Activated T-cell treated with anti-CD3 and anti-CD28 coated beads, Interleukin-2, amount 50 U/mL, for 4 hours (primary cell): ENCODE results near the gene NFASC. TPM values are rescaled to one million over a fixed set of nuclear protein-coding genes. Genes with fewer than 3 reads are reported as not detected.

Experiments
- ATAC-seq, 2 donors: fragments of 200-7000 bp; cut with Tn5 transposase; one replicate each; pipeline ENCODE4 v1.10.0; 2021
- DNase-seq: peaks from one replicate; pipeline ENCODE4 v3.0.0-alpha.2; 2020
- H3K27me3 Mint-ChIP-seq: one replicate; pipeline ENCODE4 v1.8.0; 2021; ENCODE audit warnings: low read depth, mixed read lengths
- H3K36me3 Mint-ChIP-seq: one replicate; pipeline ENCODE4 v1.8.0; 2022; ENCODE audit warnings: mixed read lengths; ENCODE audit not compliant: insufficient read depth
- H3K4me1 Mint-ChIP-seq: one replicate; pipeline ENCODE4 v1.8.0; 2021; ENCODE audit warnings: low read depth, mixed read lengths
- H3K4me3 Mint-ChIP-seq: one replicate; pipeline ENCODE4 v1.8.0; 2021; ENCODE audit warnings: mild to moderate bottlenecking, moderate library complexity, mixed read lengths
- H3K9me3 Mint-ChIP-seq: one replicate; pipeline ENCODE4 v1.8.0; 2021; ENCODE audit warnings: mixed read lengths
- total RNA-seq, 3 donors: library from RNA; stranded (reverse); gene quantifications; one replicate each; pipeline ENCODE4 v1.2.1, GENCODE V29; 2021

NFASC gene
- under 1 TPM; 0.13 to 0.41 (median 0.13) TPM for total RNA-seq

DNA sequence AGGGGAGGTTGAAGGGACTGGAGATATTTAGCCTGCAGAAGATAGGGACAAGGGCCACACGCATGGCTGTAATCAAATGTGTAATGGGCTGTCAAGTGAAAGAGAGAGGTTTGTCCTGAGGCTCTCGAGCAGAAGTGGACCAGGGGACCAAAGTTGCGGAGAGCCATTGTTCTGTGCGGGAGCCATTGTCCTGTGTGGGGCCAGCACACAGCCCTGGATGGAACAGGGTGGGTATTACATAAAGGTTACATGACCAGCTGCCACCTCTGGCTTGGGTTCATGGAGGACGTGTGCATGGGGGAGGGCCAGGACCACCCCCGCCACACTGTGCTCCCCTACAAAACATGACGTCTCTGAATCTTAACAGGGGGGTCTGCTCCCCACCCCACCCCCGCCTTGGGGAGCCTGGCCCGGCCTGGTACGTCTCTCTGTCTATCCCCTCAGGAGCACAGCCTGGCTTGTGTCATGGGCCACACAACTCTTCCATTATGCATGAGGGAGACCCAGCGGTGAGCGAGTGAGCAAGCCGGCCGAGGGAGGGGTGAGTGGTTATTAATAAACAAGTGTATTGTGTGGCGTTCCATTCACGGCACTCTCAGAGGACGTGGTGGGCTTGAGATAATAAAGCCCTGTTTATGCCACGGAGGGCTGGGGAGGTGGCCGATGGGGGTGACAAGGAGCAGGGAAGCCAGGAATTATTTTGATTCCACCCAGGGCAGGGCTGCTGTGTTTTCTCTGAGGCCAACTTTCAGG is at the start of gene NFASC:
Gene NFASC (plus strand): TSS at position 703 of the 753 bp plus-strand sequence. CDS start 73,454 bp downstream, outside the sequence.
- Mint-ChIP-seq H3K27me3 (peaks cover 22% of the 10 kb centered on the region), H3K9me3 (no peaks in the 10 kb centered on the region), H3K36me3 (no peaks in the 10 kb centered on the region), H3K4me3 (no peak within 1 kb of the TSS), H3K4me1 (no peaks in the 10 kb centered on the region)
- no peak for ATAC-seq
- DNase-seq, result no peak

DNA sequence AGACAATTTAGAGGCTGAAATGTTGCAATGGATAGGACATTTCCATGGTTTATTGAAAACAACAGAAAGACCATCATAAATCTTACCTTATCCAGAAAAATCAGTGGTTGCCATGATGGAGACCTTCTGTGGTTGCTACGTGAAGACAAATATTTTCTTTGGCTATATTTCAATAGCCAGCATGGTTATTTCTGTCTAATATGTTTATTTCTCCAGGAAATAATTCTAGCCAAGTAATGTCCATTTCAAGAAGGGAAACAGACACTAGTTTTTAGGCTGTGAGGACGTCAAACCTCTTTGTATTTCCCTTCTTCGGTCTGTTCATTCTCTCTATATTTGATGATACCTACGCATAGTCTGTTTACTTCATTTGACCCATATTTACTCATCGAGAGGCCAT is 49.2 kb upstream of the NFASC start:
- Mint-ChIP-seq H3K36me3 (no peaks in the 10 kb centered on the region), H3K4me1 (no peaks in the 10 kb centered on the region), H3K4me3 (no peak overlapping the region), H3K9me3 (no peaks in the 10 kb centered on the region), H3K27me3 (peaks cover 18% of the 10 kb centered on the region)
- DNase-seq (no peak), ATAC-seq (no peak)

DNA sequence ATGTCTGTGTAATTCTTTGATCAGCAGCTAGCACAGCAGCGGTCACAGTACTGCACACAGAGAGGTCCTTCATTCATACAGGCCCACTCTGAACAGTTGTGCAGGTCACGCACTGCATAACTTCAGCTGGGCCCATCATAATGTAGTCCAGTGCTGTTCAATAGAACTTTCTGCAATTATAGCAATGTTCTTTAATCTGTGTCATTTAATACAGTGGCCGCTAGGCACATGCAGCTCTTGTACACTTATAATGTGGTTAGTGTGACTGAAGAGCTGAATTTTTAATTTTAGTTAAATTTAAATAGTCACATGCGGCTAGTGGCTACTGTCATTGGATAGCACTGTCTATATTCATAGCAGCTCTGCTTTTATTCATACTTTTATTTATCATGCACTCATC is 48.7 kb upstream of the NFASC start:
- no peak for DNase-seq
- no peaks in the 10 kb centered on the region for H3K4me1 Mint-ChIP-seq

DNA sequence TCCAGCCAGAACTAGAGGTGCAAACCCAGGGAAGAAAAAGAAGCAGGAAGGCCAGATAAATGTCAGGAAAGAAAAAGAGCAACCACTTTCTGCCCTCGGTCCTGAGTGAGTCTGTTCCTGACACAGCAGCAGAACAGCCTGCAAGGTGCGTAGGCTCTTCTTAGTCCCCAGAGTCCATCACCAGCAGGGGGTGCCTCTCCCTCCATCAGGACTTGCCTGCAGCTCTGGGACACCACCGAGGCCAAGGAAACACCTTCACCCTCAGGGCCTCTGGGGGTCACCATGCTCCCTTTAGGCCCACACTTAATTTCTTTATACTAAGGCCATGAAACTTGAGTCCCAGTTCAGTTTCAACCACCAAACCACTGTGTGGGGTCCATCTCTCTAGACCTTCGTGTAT is 43.7 kb upstream of the NFASC start:
- peaks cover 44% of the 10 kb centered on the region for H3K27me3 Mint-ChIP-seq
- H3K4me3 Mint-ChIP-seq, result no peak overlapping the region
- H3K36me3 Mint-ChIP-seq, result no peaks in the 10 kb centered on the region
- DNase-seq, result no peak
- H3K9me3 Mint-ChIP-seq, result no peaks in the 10 kb centered on the region
- ATAC-seq, result no peak
- peaks cover 6% of the 10 kb centered on the region for H3K4me1 Mint-ChIP-seq

More for the DNA sequence above, 48.7 kb upstream of the NFASC start:
- no peak for ATAC-seq
- Mint-ChIP-seq H3K4me3 (no peak overlapping the region), H3K9me3 (no peaks in the 10 kb centered on the region), H3K27me3 (peaks cover 16% of the 10 kb centered on the region), H3K36me3 (no peaks in the 10 kb centered on the region)

DNA sequence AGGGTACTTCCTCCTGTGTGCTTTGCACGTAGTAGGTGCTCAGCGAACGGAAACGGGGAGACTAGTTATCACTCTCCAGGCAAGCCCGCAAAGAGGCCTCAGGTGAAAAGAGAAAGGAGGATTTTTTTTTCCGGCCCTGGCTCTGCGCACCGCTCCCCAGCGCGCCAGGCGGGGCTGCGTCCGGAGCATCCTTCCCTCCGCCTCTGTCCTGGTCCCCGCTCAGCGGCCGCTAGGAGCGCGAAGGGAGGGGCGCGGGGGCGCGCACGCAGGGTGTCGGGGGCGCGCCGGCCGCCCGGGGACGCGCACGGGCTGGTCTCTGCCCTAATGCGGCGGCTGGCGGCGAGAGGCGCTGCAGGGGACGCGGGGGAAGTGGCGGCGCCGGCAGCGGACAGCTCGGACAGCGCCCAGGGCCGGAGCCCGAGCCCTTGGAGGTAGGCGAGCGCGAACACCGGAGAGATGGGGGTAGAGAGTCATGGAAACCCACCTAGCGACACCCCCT is 42.3 kb upstream of the NFASC start:
- Mint-ChIP-seq H3K27me3 (peaks cover 48% of the 10 kb centered on the region), H3K4me3 (peak overlapping the region; percentile 37), H3K36me3 (no peaks in the 10 kb centered on the region), H3K9me3 (no peaks in the 10 kb centered on the region), H3K4me1 (peaks cover 6% of the 10 kb centered on the region)
- ATAC-seq (peak; percentile 85 to 89), DNase-seq (no peak)

DNA sequence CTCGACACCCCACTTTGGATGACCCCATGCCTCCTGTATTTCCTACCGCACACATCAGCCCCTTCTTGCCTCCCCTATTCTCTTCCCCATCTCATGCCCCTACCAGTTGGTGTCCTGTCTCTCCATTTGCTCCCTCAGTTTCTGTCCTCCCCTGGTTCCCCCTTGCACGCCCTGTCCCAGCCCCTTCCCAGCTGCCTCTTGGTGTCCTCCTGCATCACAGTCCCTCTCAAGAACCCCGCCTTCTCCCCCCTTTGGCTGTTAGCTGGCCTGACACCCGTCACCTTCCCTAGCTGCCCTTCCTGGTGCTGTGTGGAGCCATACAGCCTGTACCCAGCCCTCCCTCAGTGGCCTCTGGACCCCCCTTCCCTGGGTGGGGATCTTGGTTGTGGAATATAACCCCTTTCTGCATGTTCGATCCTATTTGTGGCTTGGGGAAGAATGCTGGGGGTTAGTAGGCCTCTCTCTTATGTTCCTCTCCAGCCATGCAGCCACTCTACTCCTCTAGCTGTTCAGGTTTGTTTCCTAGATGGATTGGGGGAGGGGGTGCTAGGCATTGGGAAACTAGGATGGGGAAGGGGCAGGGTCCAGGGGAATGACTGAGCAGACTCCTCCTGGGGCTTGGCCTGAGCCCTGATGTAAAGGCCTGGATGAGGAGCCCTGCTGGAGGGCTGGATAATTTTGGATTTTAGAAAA is 41.4 kb upstream of the NFASC start:
- Mint-ChIP-seq H3K4me3 (no peak overlapping the region), H3K27me3 (peaks cover 49% of the 10 kb centered on the region), H3K4me1 (peaks cover 6% of the 10 kb centered on the region), H3K9me3 (no peaks in the 10 kb centered on the region), H3K36me3 (no peaks in the 10 kb centered on the region)
- DNase-seq (no peak), ATAC-seq (no peak)

DNA sequence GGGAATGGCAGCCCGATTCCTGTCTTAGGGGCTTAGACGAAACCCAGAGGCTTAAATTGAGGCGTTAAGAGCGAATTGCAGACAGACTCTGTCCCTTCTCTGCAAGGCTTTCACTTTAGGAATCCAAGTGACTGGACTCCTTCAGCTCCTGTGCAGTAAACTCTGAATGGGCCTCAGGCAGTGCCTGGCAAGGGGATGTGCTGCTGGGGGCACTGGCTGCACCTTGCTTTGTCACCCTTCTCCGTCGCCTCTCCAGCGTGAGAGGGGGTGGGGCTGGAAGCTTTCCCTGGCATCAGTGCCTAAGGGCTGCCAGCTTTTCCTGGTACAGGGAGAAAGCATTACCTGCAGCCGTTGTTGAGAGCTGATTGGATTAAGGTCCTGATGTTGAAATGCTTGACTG is 39.9 kb upstream of the NFASC start:
- no peak overlapping the region for H3K4me3 Mint-ChIP-seq
- H3K4me1 Mint-ChIP-seq, result peaks cover 6% of the 10 kb centered on the region
- no peak for DNase-seq
- no peaks in the 10 kb centered on the region for H3K9me3 Mint-ChIP-seq
- no peak for ATAC-seq
- H3K36me3 Mint-ChIP-seq, result no peaks in the 10 kb centered on the region
- H3K27me3 Mint-ChIP-seq, result peaks cover 57% of the 10 kb centered on the region

DNA sequence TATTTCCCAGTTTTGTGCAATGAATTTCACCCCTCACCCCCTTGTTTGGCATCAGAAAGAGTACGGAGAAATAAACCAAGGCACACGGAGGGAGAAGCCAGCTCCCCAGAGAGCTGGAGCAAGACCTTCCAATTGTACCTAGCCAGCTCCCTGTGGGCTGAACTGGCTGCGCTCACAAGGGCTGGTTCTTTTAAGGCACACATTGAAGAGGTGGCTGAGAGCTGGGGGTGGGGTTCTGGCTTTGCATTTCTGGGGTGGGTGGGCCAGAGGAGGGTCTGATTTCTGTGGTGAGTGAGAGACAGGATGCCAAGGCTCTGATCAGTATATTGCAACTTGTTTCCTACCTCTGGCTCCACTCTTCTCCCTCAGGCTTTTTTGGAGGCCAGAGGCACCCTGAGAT is 39.5 kb upstream of the NFASC start:
- no peak for DNase-seq
- Mint-ChIP-seq H3K36me3 (no peaks in the 10 kb centered on the region), H3K9me3 (no peaks in the 10 kb centered on the region), H3K4me1 (peaks cover 6% of the 10 kb centered on the region), H3K4me3 (no peak overlapping the region), H3K27me3 (peaks cover 61% of the 10 kb centered on the region)
- ATAC-seq, result no peak

DNA sequence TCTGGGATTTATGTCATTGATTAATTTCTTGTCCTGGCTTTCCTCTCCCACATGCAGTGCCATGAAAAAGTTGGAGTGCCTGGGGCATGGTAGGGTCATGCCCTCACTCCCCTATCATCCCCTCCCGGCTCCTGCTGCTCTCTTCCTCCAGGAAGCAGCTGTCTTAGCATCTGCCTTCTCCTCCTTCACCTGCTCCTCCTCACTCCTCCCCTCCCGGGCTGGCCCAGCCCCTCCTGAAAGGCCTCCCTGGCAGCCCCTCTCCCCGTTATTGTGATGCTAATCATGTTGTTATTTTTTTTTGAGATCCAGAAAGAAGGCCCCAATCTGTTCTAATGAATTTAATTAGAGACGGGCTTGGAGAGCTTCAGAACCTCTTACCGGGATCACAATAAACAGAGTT is 36.3 kb upstream of the NFASC start:
- H3K27me3 Mint-ChIP-seq, result peaks cover 52% of the 10 kb centered on the region

DNA sequence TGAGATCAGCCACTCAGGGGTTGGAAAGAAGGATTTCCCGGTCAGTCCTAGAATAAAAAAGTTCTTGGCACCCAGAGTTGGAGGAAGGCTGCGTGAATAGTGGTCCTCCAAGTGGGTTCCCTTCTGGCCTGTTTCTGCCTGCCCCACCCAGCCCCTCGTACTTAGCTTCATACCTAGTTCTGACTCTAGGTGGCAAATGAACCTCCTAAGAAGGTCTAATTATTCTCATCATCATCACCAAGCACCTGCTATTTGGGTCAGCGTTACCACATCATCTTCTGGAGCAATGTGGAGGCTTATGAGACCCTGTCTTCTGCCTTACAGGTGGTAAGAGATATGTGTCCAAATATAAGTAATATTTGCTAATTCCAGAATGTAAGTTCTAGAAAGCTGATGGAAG is 35.9 kb upstream of the NFASC start:
- Mint-ChIP-seq H3K4me3 (no peak overlapping the region), H3K9me3 (no peaks in the 10 kb centered on the region), H3K36me3 (no peaks in the 10 kb centered on the region), H3K4me1 (no peaks in the 10 kb centered on the region), H3K27me3 (peaks cover 51% of the 10 kb centered on the region)
- DNase-seq (no peak), ATAC-seq (no peak)

More for the DNA sequence above, 36.3 kb upstream of the NFASC start:
- DNase-seq, result no peak
- Mint-ChIP-seq H3K4me3 (no peak overlapping the region), H3K4me1 (peaks cover under 1% of the 10 kb centered on the region), H3K36me3 (no peaks in the 10 kb centered on the region), H3K9me3 (no peaks in the 10 kb centered on the region)
- no peak for ATAC-seq

DNA sequence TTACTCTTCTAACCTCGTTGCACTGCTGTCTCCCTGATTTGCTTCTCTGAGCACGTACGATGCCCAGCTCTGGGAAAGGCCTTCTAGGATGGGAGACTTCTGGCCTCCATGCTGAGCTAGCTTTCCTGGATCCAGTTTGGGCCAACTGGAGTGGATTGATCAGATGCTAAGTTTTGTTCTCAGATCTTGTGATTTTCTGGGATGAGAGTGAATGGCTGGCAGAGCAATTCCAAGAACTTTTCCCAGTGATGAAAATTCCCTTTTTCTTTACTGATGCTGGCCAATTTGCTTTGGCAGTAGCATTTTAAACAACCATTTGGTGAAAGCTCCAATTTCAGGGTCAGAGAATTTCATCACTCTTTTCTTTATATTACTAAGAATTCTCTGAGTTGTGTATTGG is 34.9 kb upstream of the NFASC start:
- no peak for ATAC-seq
- Mint-ChIP-seq H3K9me3 (no peaks in the 10 kb centered on the region), H3K4me3 (no peak overlapping the region), H3K27me3 (peaks cover 43% of the 10 kb centered on the region), H3K36me3 (no peaks in the 10 kb centered on the region), H3K4me1 (no peaks in the 10 kb centered on the region)
- DNase-seq, result no peak

DNA sequence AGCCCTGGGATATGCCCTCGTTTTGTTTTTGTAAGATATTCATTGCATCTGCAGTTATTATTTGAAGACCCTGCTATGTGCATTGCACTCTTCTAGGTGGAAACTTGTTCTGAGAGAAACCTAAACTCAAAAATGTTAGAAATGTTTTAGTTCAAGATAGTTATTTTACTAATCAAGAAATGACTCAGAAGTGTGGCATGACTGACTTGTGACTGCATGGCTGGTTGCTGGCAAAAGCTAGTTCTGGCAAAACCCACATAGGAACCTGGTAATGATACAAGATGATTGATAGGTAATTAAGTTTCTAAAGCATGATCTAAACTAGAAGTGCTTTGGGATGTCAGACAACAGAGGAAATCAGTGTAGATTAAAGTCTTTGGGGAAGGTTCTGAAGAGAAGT is 33.8 kb upstream of the NFASC start:
- no peak for DNase-seq
- H3K4me1 Mint-ChIP-seq, result no peaks in the 10 kb centered on the region
- no peaks in the 10 kb centered on the region for H3K36me3 Mint-ChIP-seq
- H3K4me3 Mint-ChIP-seq, result no peak overlapping the region
- H3K9me3 Mint-ChIP-seq, result no peaks in the 10 kb centered on the region
- H3K27me3 Mint-ChIP-seq, result peaks cover 33% of the 10 kb centered on the region
- no peak for ATAC-seq

DNA sequence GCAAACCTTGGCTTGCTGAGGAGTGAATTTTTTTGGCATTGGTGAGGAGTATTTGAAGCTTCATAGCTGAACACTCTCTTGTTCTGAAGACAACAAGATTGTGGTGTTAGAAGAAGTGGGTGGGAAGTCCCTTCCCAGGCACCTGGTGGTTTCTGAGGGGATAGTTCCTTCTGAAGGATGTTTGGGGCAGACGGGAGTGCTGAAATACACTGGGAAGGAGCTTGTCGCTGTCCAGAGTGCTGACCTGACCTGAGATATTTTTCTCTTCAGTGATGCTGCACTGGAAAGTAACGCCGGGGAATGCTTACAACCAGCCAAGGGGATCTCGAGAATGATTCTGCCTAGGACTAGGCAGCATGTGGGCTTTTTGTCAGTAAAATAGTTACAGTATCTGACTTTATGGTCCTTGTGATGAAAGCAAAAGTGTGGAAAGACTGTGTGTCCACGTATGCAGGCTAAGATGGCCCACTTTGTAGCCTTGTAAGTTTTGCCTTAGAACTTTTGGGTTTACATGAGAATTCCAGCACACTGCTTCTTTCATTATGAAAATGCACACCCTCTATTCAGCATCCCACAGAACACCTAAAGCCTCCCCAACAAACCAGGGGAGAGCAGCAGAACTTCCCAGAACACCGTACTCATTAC is 33.1 kb upstream of the NFASC start:
- Mint-ChIP-seq H3K9me3 (no peaks in the 10 kb centered on the region), H3K36me3 (no peaks in the 10 kb centered on the region), H3K4me3 (no peak overlapping the region), H3K4me1 (no peaks in the 10 kb centered on the region), H3K27me3 (peaks cover 28% of the 10 kb centered on the region)
- ATAC-seq, result no peak
- no peak for DNase-seq

DNA sequence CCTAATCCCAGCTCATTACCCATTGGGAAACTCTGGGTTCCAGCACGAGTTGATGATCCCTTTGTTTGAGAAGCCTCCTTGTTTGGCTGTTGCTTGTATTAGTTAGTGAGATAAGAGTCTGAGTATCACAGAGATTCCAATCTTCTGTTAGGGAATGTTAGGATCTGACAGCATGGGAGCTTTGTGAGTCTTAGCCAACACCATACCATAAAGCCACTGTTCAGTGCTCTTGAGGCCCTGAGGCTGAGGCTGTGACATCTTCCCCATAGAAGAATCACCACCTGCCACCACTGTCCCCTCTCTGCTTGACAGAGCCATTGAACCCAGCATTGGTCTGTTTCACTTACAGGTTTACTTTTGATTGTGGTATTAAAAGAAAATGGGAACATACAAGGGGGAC is 29.3 kb upstream of the NFASC start:
- Mint-ChIP-seq H3K36me3 (no peaks in the 10 kb centered on the region), H3K4me1 (no peaks in the 10 kb centered on the region), H3K4me3 (no peak overlapping the region), H3K9me3 (no peaks in the 10 kb centered on the region), H3K27me3 (peaks cover 15% of the 10 kb centered on the region)
- no peak for ATAC-seq
- DNase-seq, result no peak
